ENCODE results near the gene SOCS3. TPM values are rescaled to one million over a fixed set of nuclear protein-coding genes. Genes with fewer than 3 reads are reported as not detected.

Gene SOCS3
- total and polyA plus RNA-seq, 2 donors (not counting 1 experiment from before 2014, with no cell fraction given), result 52.6 to 185 TPM

DNA sequence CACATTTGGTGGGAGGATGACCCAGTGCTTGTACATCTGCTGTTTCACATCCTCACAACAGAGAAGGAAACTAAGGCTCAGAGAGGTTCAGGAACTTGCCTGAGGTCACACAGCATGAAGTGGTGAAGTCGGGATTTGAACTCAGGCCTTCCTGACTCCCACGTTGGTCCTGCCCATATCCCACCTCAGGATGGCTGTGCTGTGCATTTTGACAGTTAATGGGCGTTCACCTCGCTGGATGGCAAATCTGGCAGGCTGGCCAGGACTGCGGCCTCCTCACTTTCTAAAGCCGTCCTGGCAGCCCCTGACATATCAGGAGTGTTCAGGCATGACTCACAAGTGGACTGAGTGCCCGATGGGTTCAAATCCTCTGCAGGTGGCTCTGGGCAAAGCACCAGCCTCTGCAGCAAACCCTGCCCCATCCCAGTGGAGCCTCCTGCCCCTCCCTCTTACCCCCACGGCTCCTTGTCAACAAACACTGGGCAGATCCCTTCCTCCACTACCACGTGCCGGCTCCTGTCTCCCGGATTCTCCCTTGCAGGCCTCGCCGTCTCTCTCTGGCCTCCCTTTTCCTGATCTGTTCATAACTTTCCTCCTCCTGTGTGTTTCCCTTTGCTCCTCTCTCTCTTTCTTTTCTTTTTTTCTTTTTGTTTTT is 29.2 kb downstream of the SOCS3 start:
- H3K27ac ChIP-seq (ENCODE audit: insufficient read depth, low read length), result peak overlapping the region; percentile 50
- H3K27me3 ChIP-seq (ENCODE audit: control insufficient read depth, insufficient read depth, low read length), result no peaks in the 10 kb centered on the region
- DNase-seq (ENCODE audit: low read depth in 2 of 2), result peak; percentile 64 to 67
- H3K79me2 ChIP-seq (ENCODE audit: control insufficient read depth, insufficient read depth, low read length), result no peaks in the 10 kb centered on the region
- no peaks in the 10 kb centered on the region for H4K20me1 ChIP-seq (ENCODE audit: control insufficient read depth, extremely low read depth, insufficient read depth, low read length)
- no peak overlapping the region for H3K9ac ChIP-seq (ENCODE audit: insufficient read depth, low read length)
- no peak for TF ChIP-seq EZH2 (IDR thresholded peaks at IDR 0.05; ENCODE audit: low read length, missing control alignments)
- H3K36me3 ChIP-seq (ENCODE audit: control insufficient read depth, insufficient read depth, low read length), result no peaks in the 10 kb centered on the region
- H3K4me2 ChIP-seq (ENCODE audit: extremely low read depth, insufficient read depth, low read length), result no peak overlapping the region
- no peak overlapping the region for H2AFZ ChIP-seq (ENCODE audit: low read length)
- peaks cover 26% of the 10 kb centered on the region for H3K4me1 ChIP-seq (ENCODE audit: control insufficient read depth, extremely low read depth, insufficient read depth, low read length)
- no peaks in the 10 kb centered on the region for H3K9me3 ChIP-seq (ENCODE audit: control insufficient read depth, insufficient read depth, low read depth, low read length)
- H3K4me3 ChIP-seq (replicated peaks in 1 of 4; ENCODE audit: control extremely low read depth in 1 of 4, insufficient read depth in 1 of 4, low read depth in 3 of 4, low read length in 4 of 4), result no peak overlapping the region

DNA sequence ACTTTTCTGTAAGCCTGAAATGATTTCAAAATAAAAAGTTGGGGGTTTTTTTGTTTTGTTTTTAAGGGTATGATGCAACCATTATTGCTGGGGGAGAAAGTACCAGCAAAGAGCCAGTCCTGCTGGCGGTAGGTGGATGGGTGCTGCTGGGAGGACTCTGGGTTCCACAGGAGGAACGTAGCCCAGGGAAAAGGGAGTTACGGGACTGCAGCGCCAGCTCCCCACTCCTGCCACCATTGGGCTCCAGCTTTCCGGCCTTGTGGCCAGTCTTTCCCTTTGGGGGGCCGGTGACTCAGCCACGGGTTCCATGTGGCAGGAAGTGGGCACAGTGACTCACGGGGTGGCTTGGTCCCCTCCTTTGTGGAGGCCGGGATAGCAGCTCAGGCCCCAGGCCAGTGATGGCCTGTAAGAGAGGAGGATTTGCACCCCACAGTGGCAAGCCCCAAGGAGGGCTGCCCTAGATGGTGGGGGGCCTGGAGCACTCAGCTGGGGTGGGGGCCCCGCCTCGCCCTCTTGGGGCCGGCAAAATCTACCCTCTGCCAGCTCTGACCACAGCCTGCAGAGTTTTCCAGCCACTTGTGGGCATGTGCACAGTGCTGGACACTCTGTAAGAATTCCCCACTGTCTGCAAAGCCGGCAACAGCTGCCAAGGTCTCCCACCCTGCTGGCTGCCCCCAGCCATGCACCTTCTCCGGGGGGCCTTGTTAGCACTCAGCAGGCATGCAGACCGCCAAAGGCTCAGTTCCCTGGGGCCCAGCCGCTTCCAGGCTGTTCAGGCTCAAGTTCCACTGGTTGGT is 30.4 kb downstream of the SOCS3 start:
- H3K4me2 ChIP-seq (ENCODE audit: extremely low read depth, insufficient read depth, low read length), result peak overlapping the region; percentile 25
- H3K9ac ChIP-seq (ENCODE audit: insufficient read depth, low read length), result peak overlapping the region; percentile 37
- peaks cover 31% of the 10 kb centered on the region for H3K4me1 ChIP-seq (ENCODE audit: control insufficient read depth, extremely low read depth, insufficient read depth, low read length)
- no peaks in the 10 kb centered on the region for H3K27me3 ChIP-seq (ENCODE audit: control insufficient read depth, insufficient read depth, low read length)
- H3K9me3 ChIP-seq (ENCODE audit: control insufficient read depth, insufficient read depth, low read depth, low read length), result no peaks in the 10 kb centered on the region
- TF ChIP-seq, protein P1, sequence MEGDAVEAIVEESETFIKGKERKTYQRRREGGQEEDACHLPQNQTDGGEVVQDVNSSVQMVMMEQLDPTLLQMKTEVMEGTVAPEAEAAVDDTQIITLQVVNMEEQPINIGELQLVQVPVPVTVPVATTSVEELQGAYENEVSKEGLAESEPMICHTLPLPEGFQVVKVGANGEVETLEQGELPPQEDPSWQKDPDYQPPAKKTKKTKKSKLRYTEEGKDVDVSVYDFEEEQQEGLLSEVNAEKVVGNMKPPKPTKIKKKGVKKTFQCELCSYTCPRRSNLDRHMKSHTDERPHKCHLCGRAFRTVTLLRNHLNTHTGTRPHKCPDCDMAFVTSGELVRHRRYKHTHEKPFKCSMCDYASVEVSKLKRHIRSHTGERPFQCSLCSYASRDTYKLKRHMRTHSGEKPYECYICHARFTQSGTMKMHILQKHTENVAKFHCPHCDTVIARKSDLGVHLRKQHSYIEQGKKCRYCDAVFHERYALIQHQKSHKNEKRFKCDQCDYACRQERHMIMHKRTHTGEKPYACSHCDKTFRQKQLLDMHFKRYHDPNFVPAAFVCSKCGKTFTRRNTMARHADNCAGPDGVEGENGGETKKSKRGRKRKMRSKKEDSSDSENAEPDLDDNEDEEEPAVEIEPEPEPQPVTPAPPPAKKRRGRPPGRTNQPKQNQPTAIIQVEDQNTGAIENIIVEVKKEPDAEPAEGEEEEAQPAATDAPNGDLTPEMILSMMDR (conservative IDR thresholded peaks at IDR 0.05 in 1 of 2, IDR thresholded peaks at IDR 0.05 in 1 of 2; ENCODE audit: low read depth in 1 of 2, low read length in 2 of 2), result no peak
- TF ChIP-seq EZH2 (IDR thresholded peaks at IDR 0.05; ENCODE audit: low read length, missing control alignments), result no peak
- H2AFZ ChIP-seq (ENCODE audit: low read length), result peak overlapping the region; percentile 49
- no peaks in the 10 kb centered on the region for H4K20me1 ChIP-seq (ENCODE audit: control insufficient read depth, extremely low read depth, insufficient read depth, low read length)
- no peak overlapping the region for H3K4me3 ChIP-seq (replicated peaks in 1 of 4; ENCODE audit: control extremely low read depth in 1 of 4, insufficient read depth in 1 of 4, low read depth in 3 of 4, low read length in 4 of 4)
- no peaks in the 10 kb centered on the region for H3K79me2 ChIP-seq (ENCODE audit: control insufficient read depth, insufficient read depth, low read length)
- peak overlapping the region; percentile 83 for H3K27ac ChIP-seq (ENCODE audit: insufficient read depth, low read length)
- no peaks in the 10 kb centered on the region for H3K36me3 ChIP-seq (ENCODE audit: control insufficient read depth, insufficient read depth, low read length)
- DNase-seq (ENCODE audit: low read depth in 2 of 2), result peak; percentile 75 to 86

DNA sequence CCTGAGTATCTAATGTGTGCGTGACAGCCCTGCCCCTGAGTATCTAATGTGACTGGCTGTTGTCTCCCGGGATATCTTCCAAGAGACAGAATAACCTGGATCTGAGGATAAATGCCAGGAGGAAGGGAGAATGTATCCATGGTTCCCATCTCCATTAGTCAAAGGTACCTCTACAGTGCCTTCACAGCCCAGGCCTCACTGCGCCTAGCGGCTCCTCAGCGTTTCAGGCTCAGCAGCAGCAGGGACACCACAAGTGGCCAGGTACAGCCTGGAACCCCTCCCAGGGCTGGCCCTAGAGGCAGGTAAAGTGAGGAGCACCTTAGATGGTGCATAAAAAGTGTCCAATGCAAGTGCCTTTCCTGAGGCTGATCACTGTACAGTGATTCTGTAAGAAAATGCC is 32.0 kb downstream of the SOCS3 start:
- Histone ChIP-seq H3K27ac (ENCODE audit: insufficient read depth, low read length) (no peak overlapping the region), H3K4me1 (ENCODE audit: control insufficient read depth, extremely low read depth, insufficient read depth, low read length) (peaks cover 45% of the 10 kb centered on the region), H3K27me3 (ENCODE audit: control insufficient read depth, insufficient read depth, low read length) (no peaks in the 10 kb centered on the region), H2AFZ (ENCODE audit: low read length) (no peak overlapping the region), H3K79me2 (ENCODE audit: control insufficient read depth, insufficient read depth, low read length) (no peaks in the 10 kb centered on the region), H3K4me3 (replicated peaks in 1 of 4; ENCODE audit: control extremely low read depth in 1 of 4, insufficient read depth in 1 of 4, low read depth in 3 of 4, low read length in 4 of 4) (no peak overlapping the region), H3K9me3 (ENCODE audit: control insufficient read depth, insufficient read depth, low read depth, low read length) (no peaks in the 10 kb centered on the region), H3K36me3 (ENCODE audit: control insufficient read depth, insufficient read depth, low read length) (no peaks in the 10 kb centered on the region), H3K4me2 (ENCODE audit: extremely low read depth, insufficient read depth, low read length) (no peak overlapping the region), H3K9ac (ENCODE audit: insufficient read depth, low read length) (no peak overlapping the region), H4K20me1 (ENCODE audit: control insufficient read depth, extremely low read depth, insufficient read depth, low read length) (no peaks in the 10 kb centered on the region)
- no peak for DNase-seq (ENCODE audit: low read depth in 2 of 2)
- TF ChIP-seq EZH2 (IDR thresholded peaks at IDR 0.05; ENCODE audit: low read length, missing control alignments), result no peak
- TF ChIP-seq, protein P1 (conservative IDR thresholded peaks at IDR 0.05 in 1 of 2, IDR thresholded peaks at IDR 0.05 in 1 of 2; ENCODE audit: low read depth in 1 of 2, low read length in 2 of 2), result no peak

All from fibroblast of lung (primary cell).